ENCODE results near the gene NSA2.

NSA2 gene

GRCh38 chr5:74798977-74799911 is 32.2 kb downstream of the NSA2 start:
- no peak for TF ChIP-seq CTCF (IDR thresholded peaks at IDR 0.05; ENCODE audit: unreplicated experiment in 3 of 3)
- Mint-ChIP-seq H3K9me3 (no peaks in the 10 kb centered on the region), H3K4me3 (no peak overlapping the region), H3K4me1 (no peaks in the 10 kb centered on the region), H3K27ac (no peak overlapping the region), H3K27me3 (ENCODE audit: low read depth) (no peaks in the 10 kb centered on the region), H3K36me3 (ENCODE audit: low read depth) (peaks cover 19% of the 10 kb centered on the region)

- H3K4me3 Mint-ChIP-seq: no peak overlapping the region
- no peak for TF ChIP-seq CTCF (IDR thresholded peaks at IDR 0.05; ENCODE audit: unreplicated experiment in 3 of 3)
Measured at GRCh38 chr5:74801197-74801596, 34.1 kb downstream of the NSA2 start.

GRCh38 chr5:74801941-74802340 is 34.9 kb downstream of the NSA2 start:
- no peak overlapping the region for H3K4me3 Mint-ChIP-seq
- peaks cover 13% of the 10 kb centered on the region for H3K36me3 Mint-ChIP-seq (ENCODE audit: low read depth)
- TF ChIP-seq CTCF (IDR thresholded peaks at IDR 0.05; ENCODE audit: unreplicated experiment in 3 of 3): no peak

More at GRCh38 chr5:74801197-74801596, 34.1 kb downstream of the NSA2 start:
- no peaks in the 10 kb centered on the region for H3K4me1 Mint-ChIP-seq
- H3K9me3 Mint-ChIP-seq: no peaks in the 10 kb centered on the region
- H3K27ac Mint-ChIP-seq: no peak overlapping the region
- peaks cover 13% of the 10 kb centered on the region for H3K36me3 Mint-ChIP-seq (ENCODE audit: low read depth)
- no peaks in the 10 kb centered on the region for H3K27me3 Mint-ChIP-seq (ENCODE audit: low read depth)

GRCh38 chr5:74810915-74811314 is 43.9 kb downstream of the NSA2 start:
- H3K4me1 Mint-ChIP-seq: no peaks in the 10 kb centered on the region
- H3K27me3 Mint-ChIP-seq (ENCODE audit: low read depth): no peaks in the 10 kb centered on the region
- H3K36me3 Mint-ChIP-seq (ENCODE audit: low read depth): peaks cover 19% of the 10 kb centered on the region
- no peak overlapping the region for H3K4me3 Mint-ChIP-seq
- H3K9me3 Mint-ChIP-seq: no peaks in the 10 kb centered on the region
- no peak for TF ChIP-seq CTCF (IDR thresholded peaks at IDR 0.05; ENCODE audit: unreplicated experiment in 3 of 3)
- H3K27ac Mint-ChIP-seq: no peak overlapping the region

More at GRCh38 chr5:74801941-74802340, 34.9 kb downstream of the NSA2 start:
- Mint-ChIP-seq H3K4me1 (no peaks in the 10 kb centered on the region), H3K27ac (no peak overlapping the region), H3K27me3 (ENCODE audit: low read depth) (no peaks in the 10 kb centered on the region), H3K9me3 (no peaks in the 10 kb centered on the region)

- Mint-ChIP-seq H3K27me3 (ENCODE audit: low read depth) (no peaks in the 10 kb centered on the region), H3K4me1 (no peaks in the 10 kb centered on the region), H3K9me3 (no peaks in the 10 kb centered on the region), H3K27ac (no peak overlapping the region), H3K36me3 (ENCODE audit: low read depth) (peaks cover 15% of the 10 kb centered on the region), H3K4me3 (no peak overlapping the region)
- TF ChIP-seq CTCF (IDR thresholded peaks at IDR 0.05; ENCODE audit: unreplicated experiment in 3 of 3): no peak
Measured at GRCh38 chr5:74816875-74817274, 49.8 kb downstream of the NSA2 start.

- no peak overlapping the region for H3K4me3 Mint-ChIP-seq
- H3K9me3 Mint-ChIP-seq: no peaks in the 10 kb centered on the region
- peaks cover 3% of the 10 kb centered on the region for H3K36me3 Mint-ChIP-seq (ENCODE audit: low read depth)
- H3K4me1 Mint-ChIP-seq: no peaks in the 10 kb centered on the region
- no peaks in the 10 kb centered on the region for H3K27me3 Mint-ChIP-seq (ENCODE audit: low read depth)
- H3K27ac Mint-ChIP-seq: no peak overlapping the region
- no peak for TF ChIP-seq CTCF (IDR thresholded peaks at IDR 0.05; ENCODE audit: unreplicated experiment in 3 of 3)
Measured at GRCh38 chr5:74822288-74822687, 55.2 kb downstream of the NSA2 start.
